Stimulated activated CD8-positive, alpha-beta memory T cell treated with anti-CD3 and anti-CD28 coated beads, Interleukin-4, amount 100 ng/mL, for 1 hour (primary cell): ENCODE measurements around the gene KAZN.

Source experiments
- DNase-seq, 2 donors: peaks; one replicate each; pipeline ENCODE4 v3.0.0-alpha.2; 2020; ENCODE audit warnings: low read depth in 2 of 2, low spot score in 1 of 2

Gene KAZN

DNA sequence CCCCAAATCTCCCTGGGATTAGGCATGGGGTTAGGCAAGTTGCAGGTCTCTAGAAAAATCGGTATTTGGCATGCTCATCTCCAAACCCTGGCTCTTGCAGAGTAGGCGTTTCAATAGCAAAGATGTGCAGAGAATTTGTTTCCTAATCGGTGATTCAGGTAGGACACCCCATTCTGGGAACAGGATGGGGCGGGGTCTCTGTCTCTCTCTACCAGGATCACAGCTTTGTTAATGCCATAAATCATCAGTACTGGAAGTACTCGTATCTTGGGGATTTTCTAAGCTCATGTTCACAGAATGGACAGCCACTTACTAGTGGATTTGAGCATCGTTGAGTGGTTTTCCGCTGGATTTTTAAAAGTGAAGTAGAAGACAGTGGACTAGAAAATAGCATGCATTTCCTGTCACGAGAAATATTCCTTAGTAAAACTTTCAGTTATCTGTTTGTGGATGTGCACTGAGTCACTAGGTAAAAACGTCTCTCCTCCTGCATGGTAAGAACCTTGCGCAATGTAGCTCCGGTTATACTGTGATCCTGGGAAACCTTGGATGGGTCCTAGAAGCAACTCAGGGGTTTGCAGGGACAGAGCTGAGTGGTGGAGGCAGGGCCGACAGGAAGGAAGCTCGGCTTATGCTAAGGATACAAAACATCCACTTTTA lies 560.2 kb downstream of the KAZN start:
- DNase-seq = no peak

- no peak for DNase-seq
Observed at GRCh38 chr1:15159166-15159555, 560.7 kb downstream of the KAZN start.

GRCh38 chr1:15160626-15161025 lies 562.1 kb downstream of the KAZN start:
- DNase-seq = no peak

- no peak for DNase-seq
Observed at GRCh38 chr1:15167386-15167785, 568.9 kb downstream of the KAZN start.
